ENCODE measurements around the gene FAM210B. TPM values are rescaled to one million over a fixed set of nuclear protein-coding genes. Genes with fewer than 3 reads are reported as not detected.
"Not testable (repeated sequence)": the region's sequence is repeated elsewhere in the genome, so short reads cannot be mapped to it uniquely, and the experiment has no call there.

Gene FAM210B, protein sequence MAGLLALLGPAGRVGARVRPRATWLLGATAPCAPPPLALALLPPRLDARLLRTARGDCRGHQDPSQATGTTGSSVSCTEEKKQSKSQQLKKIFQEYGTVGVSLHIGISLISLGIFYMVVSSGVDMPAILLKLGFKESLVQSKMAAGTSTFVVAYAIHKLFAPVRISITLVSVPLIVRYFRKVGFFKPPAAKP
- polyA plus RNA-seq (ENCODE audit: insufficient read length): 32.6 TPM

GRCh38 chr20:56358600-56359211 is at the start of gene FAM210B:
FAM210B (plus strand) TSS chr20:56358974; CDS start chr20:56359006, 32 bp downstream.
- peak; percentile 93 for DNase-seq

DNA sequence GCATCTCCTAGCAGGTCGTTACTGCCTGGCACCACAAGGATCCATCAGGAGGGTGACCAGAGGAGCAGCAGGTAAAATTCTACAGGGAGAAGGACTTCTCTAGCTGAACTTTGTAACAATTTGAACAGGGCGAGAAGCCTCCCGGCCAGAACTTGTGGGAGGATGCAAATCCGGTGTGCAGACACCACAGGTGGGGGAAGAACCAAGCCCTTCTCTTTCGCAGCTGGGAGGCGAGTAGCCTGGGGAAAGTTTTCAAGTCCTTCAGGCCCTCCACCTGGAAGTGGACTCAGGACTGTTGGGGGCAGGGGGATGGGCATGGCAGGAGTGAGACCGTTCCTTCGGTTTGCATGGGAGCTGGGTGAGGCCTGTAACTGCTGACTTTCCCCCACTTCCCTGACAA is 42.7 kb upstream of the FAM210B start:
- no peak for DNase-seq

DNA sequence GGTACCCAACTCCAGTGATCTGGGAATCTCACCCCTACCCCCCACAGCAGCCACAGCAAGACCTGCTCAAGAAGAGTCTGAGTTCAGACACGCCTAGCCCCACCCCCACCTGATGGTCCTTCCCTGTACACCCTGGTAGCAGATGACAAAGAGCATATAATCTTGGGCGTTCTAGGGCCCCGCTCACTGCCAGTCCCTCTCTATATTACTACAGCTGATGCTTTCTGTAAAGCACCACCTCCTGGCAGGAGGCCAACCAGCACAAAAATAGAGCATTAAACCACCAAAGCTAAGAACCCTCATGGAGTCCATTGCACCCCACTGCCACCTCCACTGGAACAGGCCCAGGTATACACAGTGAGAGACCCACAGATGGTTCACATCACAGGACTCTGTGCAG is 42.3 kb upstream of the FAM210B start:
- no peak for DNase-seq

DNA sequence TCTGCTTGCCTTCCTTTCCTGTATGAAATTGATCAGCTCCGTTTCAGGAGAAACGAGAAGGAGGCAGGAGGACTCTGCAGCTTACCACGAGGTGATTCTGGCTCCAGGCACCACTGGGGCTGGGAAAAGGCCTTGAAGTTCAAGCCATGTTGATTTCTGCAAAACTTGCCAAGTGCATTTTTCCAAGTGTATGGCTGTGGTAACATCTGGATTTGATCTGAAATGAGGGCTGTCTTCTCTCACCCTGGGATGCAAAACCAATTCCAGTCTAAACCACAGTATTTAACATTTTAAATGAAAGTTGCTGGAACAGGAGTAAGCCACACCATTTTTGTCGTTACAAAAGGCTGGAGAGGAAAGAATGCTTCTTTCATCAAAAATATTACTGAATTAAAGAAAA is 36.1 kb upstream of the FAM210B start:
- no peak for DNase-seq

GRCh38 chr20:56323206-56323605 is 35.6 kb upstream of the FAM210B start:
- DNase-seq: no peak

- no peak for DNase-seq
These were observed 35.1 kb upstream of the FAM210B start for GRCh38 chr20:56323656-56324055.

DNA sequence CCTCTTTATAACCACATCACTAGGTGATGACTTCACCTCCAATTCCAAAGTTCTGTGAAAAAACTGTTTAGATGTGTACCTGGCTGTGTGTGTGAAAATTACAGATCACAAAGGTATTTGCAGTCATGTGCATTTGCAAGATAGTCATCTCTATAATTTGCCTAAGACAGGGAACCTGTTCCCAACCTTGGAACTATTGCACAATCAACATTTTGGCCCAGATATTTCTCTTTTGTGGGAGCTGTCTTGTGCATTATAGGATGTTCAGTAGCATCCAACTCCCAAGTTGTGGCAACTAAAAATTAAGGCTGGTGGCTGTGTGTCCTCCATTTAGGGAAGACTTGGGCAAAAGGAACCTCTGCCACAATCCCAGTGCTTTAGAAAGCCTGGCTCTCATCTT is 34.0 kb upstream of the FAM210B start:
- DNase-seq: no peak

DNA sequence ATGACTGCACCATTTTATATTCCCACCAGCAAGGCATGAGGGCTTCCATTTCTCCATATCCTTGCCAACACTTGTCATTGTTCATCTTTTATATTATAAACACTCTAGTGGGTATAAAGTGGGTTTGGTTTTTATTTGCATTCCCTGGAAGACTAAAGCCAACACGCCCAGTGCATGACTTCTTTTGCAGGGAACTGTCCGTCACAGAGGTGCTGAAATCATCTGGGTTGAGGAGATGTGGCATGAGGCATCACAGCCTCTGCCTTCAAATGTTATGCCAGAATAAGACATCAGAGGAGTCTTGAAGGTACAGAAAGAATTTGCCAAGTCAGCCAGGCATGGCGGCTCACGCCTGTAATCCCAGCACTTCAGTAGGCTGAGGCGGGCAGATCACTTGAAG is 29.9 kb upstream of the FAM210B start:
- DNase-seq: peak; percentile 16

DNA sequence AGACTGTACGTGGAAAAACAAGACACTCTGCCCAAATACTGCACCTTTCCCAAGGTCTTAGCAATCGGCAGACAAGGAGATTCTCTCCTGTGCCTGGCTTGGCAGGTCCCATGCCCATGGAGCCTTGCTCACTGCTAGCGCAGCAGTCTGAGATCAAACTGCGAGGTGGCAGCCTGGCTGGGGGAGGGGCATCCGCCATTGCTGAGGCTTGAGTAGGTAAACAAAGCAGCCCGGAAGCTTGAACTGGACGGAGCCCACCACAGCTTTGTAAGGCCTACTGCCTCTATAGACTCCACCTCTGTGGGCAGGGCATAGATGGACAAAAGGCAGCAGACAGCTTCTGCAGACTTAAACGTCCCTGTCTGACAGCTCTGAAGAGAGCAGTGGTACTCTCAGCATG is 22.1 kb upstream of the FAM210B start:
- not testable (repeated sequence) for DNase-seq

GRCh38 chr20:56342783-56343182 is 16.0 kb upstream of the FAM210B start:
- no peak for DNase-seq

DNA sequence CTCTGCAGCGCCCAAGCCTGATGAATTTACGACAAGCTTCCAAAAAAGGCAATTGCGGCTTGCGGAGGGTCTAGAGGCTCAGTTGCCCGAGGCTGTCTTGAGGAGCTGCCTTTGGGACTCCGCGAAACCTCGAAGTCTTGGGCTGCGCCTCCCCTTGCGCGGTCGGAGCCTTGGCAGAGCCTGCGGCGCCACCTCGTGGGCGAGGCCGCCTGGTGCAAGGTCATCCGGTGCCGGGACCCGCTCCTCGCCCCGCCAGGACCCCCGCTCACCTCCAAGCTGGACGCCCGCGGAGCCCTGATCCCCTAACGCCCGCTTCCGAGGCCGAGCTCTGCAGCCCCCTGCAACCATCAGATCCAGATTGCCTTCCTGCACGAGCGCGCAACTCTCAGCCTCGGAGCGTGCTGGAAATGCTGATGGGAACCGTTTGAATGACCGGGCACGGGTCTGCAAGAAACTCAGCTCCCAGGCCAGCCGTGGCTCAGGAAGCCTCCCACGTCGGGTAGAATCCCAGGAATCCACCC is 14.9 kb upstream of the FAM210B start:
- DNase-seq: peak; percentile 39

DNA sequence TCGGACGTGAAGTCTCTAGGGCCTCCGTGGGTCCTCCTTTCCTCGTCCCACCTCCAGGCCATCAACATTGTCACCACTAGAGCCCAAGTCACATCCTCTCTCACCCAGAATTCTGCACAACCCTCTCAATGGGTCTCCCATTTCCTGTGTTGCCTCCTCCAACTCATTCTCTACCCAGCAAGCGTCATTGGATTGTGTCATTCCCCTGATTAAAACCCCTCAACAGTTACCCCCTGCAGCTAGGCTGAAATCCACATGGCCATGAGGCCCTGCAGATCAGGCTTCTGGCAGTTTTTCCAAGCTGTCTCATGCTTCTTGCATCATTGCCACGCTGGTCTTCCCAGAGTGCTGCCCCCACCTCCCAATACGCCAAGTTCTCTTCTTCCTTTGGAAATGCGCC is 12.9 kb upstream of the FAM210B start:
- no peak for DNase-seq

GRCh38 chr20:56347628-56348304 is 11.0 kb upstream of the FAM210B start:
- no peak for DNase-seq

DNA sequence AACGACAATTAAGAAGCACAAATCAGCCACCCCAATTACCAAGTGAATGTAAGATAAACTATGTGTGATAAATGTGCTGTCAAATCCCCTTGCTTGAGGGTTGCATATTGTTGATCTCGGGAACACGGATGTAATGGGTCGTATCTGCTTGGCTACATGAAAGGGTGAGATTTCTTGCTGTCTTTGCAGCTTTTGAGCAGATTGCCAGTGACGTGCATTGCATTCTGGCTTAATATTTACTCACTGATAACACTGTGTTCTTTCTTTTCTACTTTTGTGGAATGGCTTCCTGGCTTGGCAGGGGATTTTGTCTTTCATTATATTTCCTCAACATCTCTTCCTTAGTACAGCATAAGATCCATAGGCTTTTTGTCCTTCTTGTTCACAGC is 10.5 kb upstream of the FAM210B start:
- no peak for DNase-seq

- DNase-seq: no peak
These were observed 10.0 kb upstream of the FAM210B start for GRCh38 chr20:56348746-56349145.

DNA sequence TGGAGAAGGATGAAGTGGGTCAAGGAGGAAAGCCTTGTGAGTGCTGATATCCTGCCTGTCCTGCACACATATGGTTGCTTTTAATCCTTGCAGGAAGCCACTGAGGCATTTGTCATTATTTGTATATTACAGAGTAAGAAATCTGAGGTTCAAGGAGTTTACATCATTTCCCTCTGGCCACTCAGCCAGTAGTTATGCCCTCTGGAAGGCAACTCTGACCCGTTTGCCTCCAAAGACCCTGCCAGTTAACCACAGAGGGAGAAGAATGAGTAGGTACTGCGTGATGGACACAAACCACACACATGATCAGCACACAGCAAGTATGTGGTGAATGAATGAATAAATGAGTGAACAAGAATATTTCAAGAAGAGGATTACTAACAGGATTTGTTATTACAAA is 7.9 kb upstream of the FAM210B start:
- DNase-seq: no peak

DNA sequence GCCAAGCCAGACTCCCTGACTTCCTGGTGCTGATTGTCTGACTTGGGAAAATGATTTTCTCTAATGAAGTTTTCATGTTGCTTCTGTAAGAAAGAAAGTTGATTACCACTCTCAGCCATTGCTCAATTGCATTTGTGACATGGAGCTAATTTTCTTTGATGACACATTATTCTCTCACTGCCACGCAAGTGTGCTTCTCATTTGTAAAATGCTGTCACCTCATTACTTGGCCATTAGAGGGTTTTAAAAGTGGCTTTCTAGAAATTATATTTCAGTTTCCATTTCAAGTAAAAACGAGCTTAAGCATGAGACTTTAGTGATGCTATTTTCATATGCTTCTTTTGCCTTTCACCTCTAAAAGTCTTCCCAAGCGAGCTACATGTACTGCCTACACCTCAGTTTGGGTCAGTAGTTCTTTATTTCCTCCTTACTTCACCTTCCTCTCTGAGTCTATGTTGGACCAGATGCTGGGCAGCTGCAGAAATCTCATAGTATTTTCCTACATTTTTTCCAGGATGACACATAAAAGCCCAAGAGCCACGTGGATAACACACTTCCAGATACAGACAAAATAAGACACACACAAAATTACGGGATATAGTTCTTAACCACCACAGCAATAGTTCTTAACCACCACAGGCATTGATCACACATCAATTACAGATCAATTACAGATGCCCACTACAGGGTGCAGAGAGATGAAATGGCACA is 6.3 kb upstream of the FAM210B start:
- DNase-seq: no peak

GRCh38 chr20:56353356-56353755 is 5.4 kb upstream of the FAM210B start:
- DNase-seq: no peak

DNA sequence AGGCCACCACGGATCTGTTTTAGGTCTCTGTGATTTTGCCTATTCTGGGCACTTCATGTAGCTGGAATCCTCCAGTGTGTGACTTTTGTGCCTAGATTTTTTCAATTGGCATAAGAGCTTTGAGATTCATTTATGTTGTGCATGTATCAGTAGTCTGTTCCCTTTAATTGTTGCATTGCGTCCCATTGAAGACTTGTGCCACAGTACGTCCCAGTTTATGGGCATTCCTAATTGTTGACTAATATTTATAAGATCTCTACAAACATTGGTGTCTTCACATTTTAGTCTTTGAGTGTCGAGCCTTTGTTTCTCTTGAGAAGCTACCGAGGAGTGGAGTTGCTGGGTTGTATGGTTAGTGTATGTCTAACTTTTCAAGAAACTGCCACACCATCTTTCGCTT is 704 bp upstream of the FAM210B start:
- DNase-seq: no peak

GRCh38 chr20:56359212-56360132 is 698 bp downstream of the FAM210B start:
- DNase-seq: peak; percentile 73

DNA sequence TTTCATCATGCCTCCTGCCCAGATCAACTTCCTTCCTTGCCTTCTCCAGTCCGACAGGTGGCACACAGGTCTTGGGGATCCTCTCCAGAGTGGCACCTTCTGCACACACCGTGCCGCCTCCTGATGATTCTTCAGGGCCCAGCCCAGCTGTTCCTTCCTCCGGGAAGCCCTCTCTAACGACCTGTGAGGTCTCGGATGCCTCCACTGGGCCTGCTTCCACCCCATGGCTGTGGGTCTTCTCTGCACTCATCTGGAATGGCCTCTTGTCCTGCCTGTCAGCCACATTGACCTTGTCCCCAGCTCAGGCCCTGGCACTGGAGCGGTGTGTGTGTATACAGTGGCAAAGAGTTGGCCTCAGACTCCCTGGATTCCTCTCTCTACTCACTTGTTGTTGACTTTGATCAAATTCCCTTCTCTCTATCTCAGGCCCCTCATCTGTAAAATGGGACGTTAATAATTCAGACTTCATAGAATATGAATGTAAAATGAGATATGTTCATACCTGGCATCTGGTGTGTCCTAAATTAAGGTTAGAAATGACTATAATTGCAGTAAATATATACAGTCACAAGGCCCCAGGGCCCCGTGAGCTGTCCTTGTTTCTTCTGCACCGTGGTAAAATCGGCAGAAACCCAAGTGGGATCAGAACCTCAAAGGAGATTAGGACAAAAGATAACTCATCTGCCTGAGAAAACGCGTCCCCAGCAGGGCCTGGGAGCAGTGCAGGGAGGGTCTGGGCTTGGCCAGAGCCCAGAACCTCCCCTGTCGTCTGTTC is 1.5 kb downstream of the FAM210B start:
- no peak for DNase-seq

DNA sequence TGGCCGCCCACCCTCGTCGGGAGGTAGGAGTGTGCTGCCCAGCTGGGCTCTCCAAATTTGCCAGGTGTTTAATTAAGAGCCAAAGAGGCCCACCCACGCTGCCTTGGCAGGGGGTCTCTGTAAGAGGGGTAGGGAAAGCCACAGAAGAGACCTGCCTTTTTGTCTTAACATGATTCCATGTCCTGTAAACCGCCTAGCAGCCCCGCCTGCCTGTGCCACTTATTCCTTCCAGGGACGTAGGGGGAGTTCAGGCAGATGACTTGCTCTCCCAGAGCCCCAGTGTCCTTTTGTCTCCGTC is 2.1 kb downstream of the FAM210B start:
- no peak for DNase-seq

Data from hindlimb muscle (tissue), 1 donor.